Measurements from ENCODE around the gene TFPI. TPM values are rescaled to one million over a fixed set of nuclear protein-coding genes. Genes with fewer than 3 reads are reported as not detected.

Gene TFPI
- 6.8 and 7.1 TPM in 2 replicates for total RNA-seq (2021; fragmentation: NEBNext Ultra II Directional; extraction: Animal tissue kit (Norgen Biotek cat#: 25700))
- polyA plus RNA-seq (2011; rRNA removed), result 0.71 and 2.0 TPM in 2 replicates
- 0.89 TPM for polyA plus RNA-seq (2011; cell fraction: cytosol; rRNA removed)
- polyA plus RNA-seq (2011; cell fraction: nucleus; rRNA removed), result 1.0 TPM
- 3.1 to 9.6 TPM (median 3.9 TPM) in 4 replicates for polyA plus RNA-seq (2012, experiment 1 of 2)
- 0.25 TPM for polyA plus RNA-seq (2012, experiment 2 of 2)
- 6.4 TPM for polyA plus RNA-seq (2013, experiment 1 of 2)
- 6.3 TPM for polyA plus RNA-seq (2013, experiment 2 of 2)
- 2.4 and 3.7 TPM in 2 replicates for polyA minus RNA-seq (2011; rRNA and poly(A)+ RNA removed)
- 3.3 TPM for polyA minus RNA-seq (2011; cell fraction: cytosol; rRNA and poly(A)+ RNA removed)
- polyA minus RNA-seq (2011; cell fraction: nucleus; rRNA and poly(A)+ RNA removed), result 5.6 TPM
- long read RNA-seq, experiment 1, partial matches to known transcripts, result 0 of 19 reads
- long read RNA-seq, experiment 1, other reads (novel, unspliced or antisense), result 19 of 19 reads
- long read RNA-seq, experiment 2, partial matches to known transcripts, result 1 of 8 reads
- long read RNA-seq, experiment 2, other reads (novel, unspliced or antisense), result 4 of 8 reads

DNA sequence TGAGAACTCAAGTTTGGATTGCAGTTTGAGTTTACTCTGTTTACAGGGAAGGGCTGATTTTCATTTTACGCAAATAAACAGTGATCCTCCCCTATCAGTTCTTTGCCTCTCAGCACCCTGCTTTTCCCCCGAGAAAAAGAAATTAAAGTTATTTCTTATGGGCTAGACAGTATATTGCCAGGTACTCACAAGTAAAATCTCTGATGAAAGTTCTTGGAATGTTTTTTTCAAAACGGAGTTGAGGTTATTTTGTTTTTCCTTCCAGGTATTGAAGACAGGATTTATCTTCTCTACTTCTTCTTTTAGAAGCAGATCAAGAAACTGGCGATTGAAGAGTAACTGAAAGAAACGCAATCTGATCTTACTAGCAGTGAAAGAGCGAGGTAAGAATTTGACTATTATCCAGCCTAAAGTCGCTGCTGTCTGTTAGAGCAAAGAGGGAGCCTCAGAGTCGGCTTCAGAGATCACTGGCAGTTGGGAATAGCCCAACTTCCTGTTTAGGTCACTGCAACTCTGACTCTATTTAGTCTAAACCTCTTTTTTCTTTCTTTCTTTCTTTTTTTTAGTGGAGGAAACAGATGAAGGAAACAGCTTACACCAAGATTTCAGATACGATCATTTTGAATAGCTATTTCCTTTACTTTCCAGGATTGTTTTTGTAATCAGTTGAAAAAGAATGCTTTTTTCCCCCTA lies at the start of gene TFPI:
Gene TFPI (minus strand): TSS at position 425 of the 693 bp plus-strand sequence. CDS start 50,667 bp downstream, outside the sequence.
- no peak within 1 kb of the TSS for H2BK20ac ChIP-seq (ENCODE audit: low read length)
- H3K4me2 ChIP-seq (ENCODE audit: insufficient read depth in 1 of 2, low read depth in 2 of 2, low read length in 2 of 2), result no peak within 1 kb of the TSS
- peaks cover 2 to 14% of the 10 kb centered on the region in 2 experiments; a peak in 3 of 4 replicates for H3K9me3 ChIP-seq (ENCODE audit: insufficient read depth in 2 of 2, low read depth in 1 of 2, low read length in 1 of 2)
- H3K79me1 ChIP-seq (ENCODE audit: low read depth, low read length), result no peaks in the 10 kb centered on the region
- ChIA-PET POLR2A (ENCODE audit: partially characterized antibody) (interaction anchor here (1.3 to 1.4 kb wide), 2 partner anchors 10 to 14 kb away, joined by 3 to 4 read pairs; no protein-coding TSS in a partner anchor), CTCF (ENCODE audit: partially characterized antibody) (interaction anchor here (0.8 to 2.5 kb wide), 2 partner anchors 22 to 54 kb away, joined by 3 to 9 read pairs; no protein-coding TSS in a partner anchor)
- no peak within 1 kb of the TSS for H3K27ac ChIP-seq (ENCODE audit: low read depth, low read length)
- no peak within 1 kb of the TSS for H2BK15ac ChIP-seq (ENCODE audit: low read length)
- no peak within 1 kb of the TSS for H3K4ac ChIP-seq (replicated peaks; ENCODE audit: insufficient read length, low read depth, low read length)
- H4K20me1 ChIP-seq (replicated peaks in 1 of 2; ENCODE audit: control insufficient read depth in 1 of 2, insufficient read depth in 2 of 2, low read length in 2 of 2), result no peaks in the 10 kb centered on the region
- H2BK120ac ChIP-seq (replicated peaks; ENCODE audit: low read depth, low read length), result no peak within 1 kb of the TSS
- no peak within 1 kb of the TSS for H2BK5ac ChIP-seq (ENCODE audit: low read depth, low read length)
- no peaks in the 10 kb centered on the region for H3K27me3 ChIP-seq (replicated peaks in 1 of 4; ENCODE audit: control insufficient read depth in 3 of 4, extremely low read depth in 1 of 4, insufficient read depth in 3 of 4, low read length in 3 of 4)
- no peak within 1 kb of the TSS for H3K9ac ChIP-seq (replicated peaks in 1 of 4; ENCODE audit: extremely low read depth in 1 of 4, low read depth in 3 of 4, low read length in 3 of 4)
- H3K4me1 ChIP-seq (replicated peaks in 1 of 4; ENCODE audit: control insufficient read depth in 3 of 4, insufficient read depth in 4 of 4, low read length in 3 of 4), result no peaks in the 10 kb centered on the region; a peak in 1 of 7 replicates
- H2AFZ ChIP-seq (ENCODE audit: low read length), result 0 out of 2 replicates have a peak within 1 kb of the TSS, but pooled peaks have one; percentile 54
- no peak within 1 kb of the TSS for H3K23ac ChIP-seq (ENCODE audit: insufficient read length)
- H4K8ac ChIP-seq (ENCODE audit: extremely low read depth, insufficient read depth, low read length), result no peak within 1 kb of the TSS
- peaks cover 0 to 7% (median 0%) of the 10 kb centered on the region in 4 experiments; a peak in 1 of 8 replicates for H3K36me3 ChIP-seq (ENCODE audit: control insufficient read depth in 2 of 4, insufficient read depth in 4 of 4, low read length in 3 of 4)
- no peak within 1 kb of the TSS for H2AK5ac ChIP-seq (ENCODE audit: low read depth, low read length)
- H3K56ac ChIP-seq (replicated peaks; ENCODE audit: insufficient read length, low read depth, low read length), result no peak within 1 kb of the TSS
- H3K23me2 ChIP-seq (ENCODE audit: low read depth, low read length), result no peaks in the 10 kb centered on the region
- DNase-seq (ENCODE audit: low read depth in 1 of 2, low spot score in 2 of 2) (no peak), FAIRE-seq (no peak)
- no peak within 1 kb of the TSS for H2BK12ac ChIP-seq (ENCODE audit: low read depth, low read length)
- H3K14ac ChIP-seq (ENCODE audit: insufficient read length), result no peak within 1 kb of the TSS
- 63% methylated on average over 9 of the region's 9 CpGs; no CpG with 5 or more reads in 1 of the 2 experiments for WGBS, 2 experiments (ENCODE audit: extremely low coverage in 1 of 2, insufficient coverage in 1 of 2, insufficient read length in 1 of 2, insufficient replicate concordance in 2 of 2, low coverage in 1 of 2, low lambda C conversion rate in 2 of 2, missing lambda C conversion rate in 1 of 2)
- no peak within 1 kb of the TSS for H3K4me3 ChIP-seq (ENCODE audit: extremely low read depth in 1 of 4, insufficient read depth in 2 of 4, low read depth in 3 of 4, low read length in 4 of 4)
- no peak within 1 kb of the TSS for H3K18ac ChIP-seq (ENCODE audit: extremely low read depth, low read length)
- H4K5ac ChIP-seq (ENCODE audit: insufficient read length, low read depth, low read length), result no peak within 1 kb of the TSS
- H3K79me2 ChIP-seq (ENCODE audit: control insufficient read depth in 1 of 2, insufficient read depth in 2 of 2, low read length in 2 of 2), result no peaks in the 10 kb centered on the region
- no peak within 1 kb of the TSS for H4K91ac ChIP-seq (replicated peaks; ENCODE audit: insufficient read length, low read length)
- TF ChIP-seq BCL11A (IDR thresholded peaks at IDR 0.05; ENCODE audit: low read depth in 2 of 2, low read length in 2 of 2), result no peak
